SK-N-SH (cell line): ENCODE data around the gene ENDOG.

Source experiments
- EP300 ChIP-seq, 2 experiments: IDR thresholded peaks; 2 replicates each; pipeline versions ENCODE4 v1.4.0 to v1.6.1; 2012; ENCODE audit warnings: borderline replicate concordance in 1 of 2, low read depth in 1 of 2, low read length in 1 of 2
- EZH2phosphoT487 ChIP-seq: fragments of 200-600 bp; sonication (generic); IDR thresholded peaks from 2 replicates; pipeline ENCODE4 v1.6.1; 2017; ENCODE audit warnings: low read depth, mixed run types, mild to moderate bottlenecking, antibody characterized with exemption, moderate library complexity, borderline replicate concordance
- GATA2 ChIP-seq: sonication (generic); formaldehyde crosslinking; IDR thresholded peaks from 2 replicates; pipeline ENCODE4 v1.5.0; 2020; ENCODE audit warnings: mild to moderate bottlenecking, missing genetic modification reagents
- JUND ChIP-seq: IDR thresholded peaks from 2 replicates; pipeline ENCODE4 v1.4.0; 2012
- RAD21 ChIP-seq: IDR thresholded peaks from 2 replicates; pipeline ENCODE4 v1.6.1; 2012; ENCODE audit warnings: mild to moderate bottlenecking, low read length
- RCOR1 ChIP-seq: fragments of 150-350 bp; IDR thresholded peaks from 2 replicates; pipeline ENCODE4 v1.6.1; 2017; ENCODE audit warnings: antibody characterized with exemption, low read length
- YY1 ChIP-seq: IDR thresholded peaks from 2 replicates; pipeline ENCODE4 v1.4.0; 2012; ENCODE audit warnings: low read depth, mild to moderate bottlenecking
- TF ChIP-seq, protein P1 (sequence below): fragments of 200-600 bp; sonication (generic); IDR thresholded peaks from 2 replicates; pipeline ENCODE4 v1.6.1; 2017; ENCODE audit warnings: antibody characterized with exemption, mild to moderate bottlenecking, moderate library complexity
- TF ChIP-seq, protein P2 (sequence below): IDR thresholded peaks from 2 replicates; pipeline ENCODE4 v1.4.0; 2012; ENCODE audit warnings: low read depth, borderline replicate concordance
- TF ChIP-seq, protein P3 (sequence below): IDR thresholded peaks from 2 replicates; pipeline ENCODE4 v1.4.0; 2012; ENCODE audit warnings: low read depth
- TF ChIP-seq, protein P4 (sequence below): IDR thresholded peaks from 2 replicates; pipeline ENCODE4 v1.4.0; 2012; ENCODE audit warnings: low read depth, borderline replicate concordance

DNA sequence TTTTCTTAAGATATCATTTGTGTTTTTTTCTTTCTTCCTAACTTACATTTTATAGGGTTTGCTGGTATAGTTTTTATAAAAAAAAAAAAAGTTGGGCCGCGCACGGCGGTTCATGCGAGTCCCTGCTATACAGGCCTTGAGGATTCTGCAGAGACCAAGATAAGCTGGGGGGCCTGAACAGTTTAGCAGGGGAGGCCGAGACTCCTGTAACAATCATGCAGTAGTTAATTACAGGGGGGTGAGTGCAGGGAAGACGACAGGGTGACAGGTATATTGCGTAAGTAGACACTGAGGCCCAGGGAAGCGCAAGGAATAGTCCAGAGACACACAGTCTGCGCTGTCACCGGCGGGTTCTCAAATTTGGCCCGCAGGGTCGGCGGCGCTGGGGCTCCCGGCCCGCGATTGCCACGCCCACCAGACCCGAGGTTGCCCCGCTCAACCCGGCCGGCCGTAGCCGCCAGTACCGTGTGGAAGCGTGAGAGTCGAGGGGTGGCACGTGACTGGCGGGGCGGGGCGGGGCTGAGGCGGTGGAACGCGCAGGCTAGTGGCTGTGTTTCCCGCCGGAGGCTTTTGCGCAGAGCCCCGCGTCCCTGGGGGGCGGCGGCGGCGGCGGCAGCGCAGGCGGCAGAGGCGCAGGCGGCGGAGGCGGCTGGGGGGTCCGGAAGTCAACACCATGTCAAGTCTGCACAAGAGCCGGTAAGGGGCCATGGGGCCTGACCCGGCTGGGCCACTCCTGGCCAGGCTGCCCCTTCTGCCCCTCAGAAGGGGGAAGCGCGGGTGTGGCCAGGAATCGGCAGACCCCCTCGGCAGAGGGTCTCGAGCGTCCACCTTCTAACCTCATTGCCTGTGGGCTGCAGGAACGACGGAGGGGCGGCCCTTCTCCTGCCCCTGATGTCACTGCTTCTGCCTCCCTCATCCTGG lies 31.4 kb upstream of the ENDOG start, which contains the start of gene TBC1D13:
- TF ChIP-seq RCOR1: no peak; the same call in 1 of the 2 replicates
- TF ChIP-seq GATA2 (CRISPR knock-in tag): no peak
- TF ChIP-seq, protein P1, sequence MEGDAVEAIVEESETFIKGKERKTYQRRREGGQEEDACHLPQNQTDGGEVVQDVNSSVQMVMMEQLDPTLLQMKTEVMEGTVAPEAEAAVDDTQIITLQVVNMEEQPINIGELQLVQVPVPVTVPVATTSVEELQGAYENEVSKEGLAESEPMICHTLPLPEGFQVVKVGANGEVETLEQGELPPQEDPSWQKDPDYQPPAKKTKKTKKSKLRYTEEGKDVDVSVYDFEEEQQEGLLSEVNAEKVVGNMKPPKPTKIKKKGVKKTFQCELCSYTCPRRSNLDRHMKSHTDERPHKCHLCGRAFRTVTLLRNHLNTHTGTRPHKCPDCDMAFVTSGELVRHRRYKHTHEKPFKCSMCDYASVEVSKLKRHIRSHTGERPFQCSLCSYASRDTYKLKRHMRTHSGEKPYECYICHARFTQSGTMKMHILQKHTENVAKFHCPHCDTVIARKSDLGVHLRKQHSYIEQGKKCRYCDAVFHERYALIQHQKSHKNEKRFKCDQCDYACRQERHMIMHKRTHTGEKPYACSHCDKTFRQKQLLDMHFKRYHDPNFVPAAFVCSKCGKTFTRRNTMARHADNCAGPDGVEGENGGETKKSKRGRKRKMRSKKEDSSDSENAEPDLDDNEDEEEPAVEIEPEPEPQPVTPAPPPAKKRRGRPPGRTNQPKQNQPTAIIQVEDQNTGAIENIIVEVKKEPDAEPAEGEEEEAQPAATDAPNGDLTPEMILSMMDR: no peak
- TF ChIP-seq YY1: no peak
- TF ChIP-seq RAD21: no peak
- TF ChIP-seq, protein P2, sequence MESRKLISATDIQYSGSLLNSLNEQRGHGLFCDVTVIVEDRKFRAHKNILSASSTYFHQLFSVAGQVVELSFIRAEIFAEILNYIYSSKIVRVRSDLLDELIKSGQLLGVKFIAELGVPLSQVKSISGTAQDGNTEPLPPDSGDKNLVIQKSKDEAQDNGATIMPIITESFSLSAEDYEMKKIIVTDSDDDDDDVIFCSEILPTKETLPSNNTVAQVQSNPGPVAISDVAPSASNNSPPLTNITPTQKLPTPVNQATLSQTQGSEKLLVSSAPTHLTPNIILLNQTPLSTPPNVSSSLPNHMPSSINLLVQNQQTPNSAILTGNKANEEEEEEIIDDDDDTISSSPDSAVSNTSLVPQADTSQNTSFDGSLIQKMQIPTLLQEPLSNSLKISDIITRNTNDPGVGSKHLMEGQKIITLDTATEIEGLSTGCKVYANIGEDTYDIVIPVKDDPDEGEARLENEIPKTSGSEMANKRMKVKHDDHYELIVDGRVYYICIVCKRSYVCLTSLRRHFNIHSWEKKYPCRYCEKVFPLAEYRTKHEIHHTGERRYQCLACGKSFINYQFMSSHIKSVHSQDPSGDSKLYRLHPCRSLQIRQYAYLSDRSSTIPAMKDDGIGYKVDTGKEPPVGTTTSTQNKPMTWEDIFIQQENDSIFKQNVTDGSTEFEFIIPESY: no peak; the same call in 1 of the 2 replicates
- TF ChIP-seq EZH2phosphoT487: no peak
- no peak for TF ChIP-seq JUND
- TF ChIP-seq, protein P3, sequence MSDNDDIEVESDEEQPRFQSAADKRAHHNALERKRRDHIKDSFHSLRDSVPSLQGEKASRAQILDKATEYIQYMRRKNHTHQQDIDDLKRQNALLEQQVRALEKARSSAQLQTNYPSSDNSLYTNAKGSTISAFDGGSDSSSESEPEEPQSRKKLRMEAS: peak; percentile 97
- TF ChIP-seq EP300 (IDR thresholded peaks at IDR 0.05; ENCODE audit: borderline replicate concordance in 1 of 2, low read depth in 1 of 2, low read length in 1 of 2): peak in 1 of 2 experiments; percentile 79; a peak in 1 of 4 replicates
- TF ChIP-seq, protein P4, sequence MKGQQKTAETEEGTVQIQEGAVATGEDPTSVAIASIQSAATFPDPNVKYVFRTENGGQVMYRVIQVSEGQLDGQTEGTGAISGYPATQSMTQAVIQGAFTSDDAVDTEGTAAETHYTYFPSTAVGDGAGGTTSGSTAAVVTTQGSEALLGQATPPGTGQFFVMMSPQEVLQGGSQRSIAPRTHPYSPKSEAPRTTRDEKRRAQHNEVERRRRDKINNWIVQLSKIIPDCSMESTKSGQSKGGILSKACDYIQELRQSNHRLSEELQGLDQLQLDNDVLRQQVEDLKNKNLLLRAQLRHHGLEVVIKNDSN: peak; percentile 96
